GM12878 (cell line): ENCODE results near the gene RAB30. TPM values are rescaled to one million over a fixed set of nuclear protein-coding genes. Genes with fewer than 3 reads are reported as not detected.

Source experiments
- BACH1 ChIP-seq: fragments of 450-650 bp; IDR thresholded peaks from 2 replicates; pipeline ENCODE4 v1.6.1; 2017; ENCODE audit warnings: mild to moderate bottlenecking, borderline replicate concordance
- BRCA1 ChIP-seq: IDR thresholded peaks from 2 replicates; pipeline ENCODE4 v1.6.1; 2011; ENCODE audit warnings: low read depth, low read length, improper control_type of control experiment
- EED ChIP-seq: sonication (generic); IDR thresholded peaks from 2 replicates; pipeline ENCODE4 v1.6.1; 2016; ENCODE audit warnings: antibody characterized with exemption, low read depth
- FOXM1 ChIP-seq: IDR thresholded peaks from 2 replicates; pipeline ENCODE4 v1.6.1; 2012; ENCODE audit warnings: low read depth, mild to moderate bottlenecking, inconsistent platforms, low read length, moderate library complexity
- HCFC1 ChIP-seq: fragments of 150-350 bp; IDR thresholded peaks from 2 replicates; pipeline ENCODE4 v1.6.1; 2014; ENCODE audit warnings: low read length
- HDGF ChIP-seq: fragments of 450-650 bp; IDR thresholded peaks from 2 replicates; pipeline ENCODE4 v1.6.1; 2016; ENCODE audit warnings: antibody characterized with exemption
- JUNB ChIP-seq: IDR thresholded peaks from 2 replicates; pipeline ENCODE4 v1.6.1; 2016; ENCODE audit warnings: antibody characterized with exemption, mild to moderate bottlenecking
- KAT2A ChIP-seq: conservative IDR thresholded peaks from 2 replicates; pipeline ENCODE4 v1.6.1; 2011; ENCODE audit warnings: low read depth, low read length; ENCODE audit not compliant: control insufficient read depth
- NR2C2 ChIP-seq: IDR thresholded peaks from 2 replicates; pipeline ENCODE4 v1.6.1; 2011; ENCODE audit warnings: borderline replicate concordance, low read depth; ENCODE audit not compliant: control insufficient read depth, insufficient read length
- RAD51 ChIP-seq: fragments of 450-650 bp; IDR thresholded peaks from 2 replicates; pipeline ENCODE4 v1.6.1; 2016; ENCODE audit warnings: moderate library complexity, mild to moderate bottlenecking, inconsistent platforms
- RELA ChIP-seq: fragments of 450-650 bp; IDR thresholded peaks from 2 replicates; pipeline ENCODE4 v1.8.0; 2014; ENCODE audit warnings: borderline replicate concordance; ENCODE audit not compliant: partially characterized antibody
- SPI1 ChIP-seq: IDR thresholded peaks from 2 replicates; pipeline ENCODE4 v1.6.1; 2011; ENCODE audit warnings: low read depth, mild to moderate bottlenecking, low read length, moderate library complexity, borderline replicate concordance; ENCODE audit not compliant: insufficient read depth
- SREBF1 ChIP-seq: IDR thresholded peaks from 2 replicates; pipeline ENCODE4 v1.6.1; 2012; ENCODE audit warnings: mild to moderate bottlenecking, low read length
- TBL1XR1 ChIP-seq: IDR thresholded peaks from 2 replicates; pipeline ENCODE4 v1.6.1; 2012; ENCODE audit warnings: low read depth, low read length, improper control_type of control experiment
- TCF7 ChIP-seq: IDR thresholded peaks from 2 replicates; pipeline ENCODE4 v1.6.1; 2014; ENCODE audit warnings: antibody characterized with exemption, borderline replicate concordance
- YBX1 ChIP-seq: fragments of 450-650 bp; IDR thresholded peaks from 2 replicates; pipeline ENCODE4 v1.6.1; 2016; ENCODE audit warnings: antibody characterized with exemption
- YY1 ChIP-seq: IDR thresholded peaks from 2 replicates; pipeline ENCODE4 v1.6.1; 2011; ENCODE audit warnings: low read depth, mild to moderate bottlenecking, low read length
- ZNF207 ChIP-seq: fragments of 450-650 bp; IDR thresholded peaks from 2 replicates; pipeline ENCODE4 v1.6.1; 2014; ENCODE audit warnings: antibody characterized with exemption, mild to moderate bottlenecking, borderline replicate concordance
- ZNF217 ChIP-seq: fragments of 450-650 bp; IDR thresholded peaks from 2 replicates; pipeline ENCODE4 v1.6.1; 2017; ENCODE audit warnings: antibody characterized with exemption, mild to moderate bottlenecking
- ZNF274 ChIP-seq: IDR thresholded peaks from one replicate; pipeline ENCODE4 v1.8.0; 2011; ENCODE audit not compliant: insufficient read length, insufficient read depth
- ZSCAN29 ChIP-seq: fragments of 450-650 bp; IDR thresholded peaks from 2 replicates; pipeline ENCODE4 v1.6.1; 2017; ENCODE audit warnings: mild to moderate bottlenecking, moderate library complexity
- polyA plus RNA-seq, 11 experiments: library from polyadenylated mRNA; depleted of rRNA in 4 of 11; unstranded in 6 of 11; stranded (reverse) in 5 of 11; fragments of >200 nt; fragmentation: Nextera tagmentation in 4 of 11; fragmentation: Illumina TruSeq in 1 of 11; extraction: Ambion mirVana in 4 of 11; extraction: Trizol in 1 of 11; gene quantifications; 1 replicate in 1 of 11; 2 replicates in 10 of 11; pipeline versions ENCODE4 v1.2.1 to v1.2.3, GENCODE V29; 2011 to 2016; ENCODE audit warnings: inconsistent platforms in 2 of 11, missing spikeins in 2 of 11, low read depth in 1 of 11
- total RNA-seq, 4 experiments: library from RNA; depleted of rRNA in 3 of 4; stranded (reverse); fragments of >200 nt in 3 of 4; fragmentation: Illumina TruSeq in 1 of 4; extraction: Trizol in 1 of 4; gene quantifications; 2 replicates each; pipeline versions ENCODE4 v1.2.1 to v1.2.3, GENCODE V29; 2013 to 2021
- TF ChIP-seq, protein P1 (sequence below): IDR thresholded peaks from 2 replicates; pipeline ENCODE4 v1.6.1; 2011; ENCODE audit warnings: low read depth, mild to moderate bottlenecking, low read length, moderate library complexity, borderline replicate concordance; ENCODE audit errors: extremely low read depth
- TF ChIP-seq, protein P2 (sequence below): fragments of 450-650 bp; IDR thresholded peaks from 2 replicates; pipeline ENCODE4 v1.6.1; 2017; ENCODE audit warnings: antibody characterized with exemption, mild to moderate bottlenecking, moderate library complexity
- TF ChIP-seq, protein P3 (sequence below): IDR thresholded peaks from 2 replicates; pipeline ENCODE4 v1.6.1; 2011; ENCODE audit warnings: borderline replicate concordance, low read depth, mild to moderate bottlenecking, moderate library complexity, mixed read lengths, low read length; ENCODE audit not compliant: insufficient read depth; ENCODE audit errors: extremely low read length
- TF ChIP-seq, protein P4 (sequence below): fragments of 450-650 bp; formaldehyde crosslinking; IDR thresholded peaks from 2 replicates; pipeline ENCODE4 v1.4.0; 2022; ENCODE audit warnings: mild to moderate bottlenecking, moderate library complexity

Gene RAB30
- total and polyA plus RNA-seq, 10 of the 15 experiments (the other 5 are each of a cell fraction or from before 2014, with no cell fraction given), result 9.8 to 26.7 (median 19.2) TPM

DNA sequence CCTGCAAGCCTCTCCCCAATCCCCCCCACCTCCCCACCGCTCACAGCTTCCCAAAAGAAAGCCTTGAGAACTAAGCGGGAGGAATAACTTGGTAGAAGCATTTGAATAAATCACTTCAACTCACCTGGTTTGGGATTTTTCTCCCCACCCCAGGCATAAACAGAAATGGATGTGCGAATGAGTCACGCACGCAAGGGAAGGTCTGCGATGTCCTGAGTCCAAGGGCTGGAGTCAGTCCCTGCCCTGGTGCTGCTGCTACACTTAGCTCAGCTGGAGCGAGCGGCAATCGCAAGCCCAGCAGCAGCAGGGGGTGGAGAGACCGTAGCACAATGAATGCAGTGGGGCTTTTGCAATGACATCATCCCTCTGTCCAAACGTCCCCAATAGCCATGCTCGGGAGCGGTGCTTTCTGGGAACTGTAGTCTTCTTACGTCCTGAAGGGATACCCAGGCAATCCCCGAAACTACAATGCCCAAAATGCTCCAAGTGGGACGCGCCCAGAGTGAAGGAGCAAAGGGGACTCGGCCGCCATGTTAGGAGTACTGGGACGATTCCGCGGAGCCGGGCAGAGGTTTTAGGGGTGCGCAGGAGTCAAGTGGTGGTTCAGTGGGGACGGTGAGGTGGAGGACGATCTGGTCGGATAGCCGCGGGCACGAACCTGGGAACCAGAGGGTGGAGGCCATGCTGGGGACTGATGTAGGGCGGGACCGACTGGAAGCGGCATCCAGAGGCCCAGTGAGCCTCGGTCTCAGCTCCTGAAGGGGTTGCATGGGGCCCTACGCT, at the start of gene RAB30 (continued):
- TF ChIP-seq SREBF1 (peak; percentile 76), BACH1 (0 out of 2 replicates have a peak, but pooled peaks have one; percentile 30), ZNF217 (no peak), TCF7 (no peak), RAD51 (no peak), KAT2A (no peak), TBL1XR1 (0 out of 2 replicates have a peak, but pooled peaks have one; percentile 28), YY1 (peak; percentile 97), RELA (peak; percentile 75), ZSCAN29 (0 out of 2 replicates have a peak, but pooled peaks have one; percentile 66), YBX1 (no peak), BRCA1 (no peak), SPI1 (no peak), FOXM1 (no peak), ZNF274 (no peak), EED (peak; percentile 67), JUNB (peak; percentile 56; the same call in 1 of the 2 replicates), HDGF (peak; percentile 95; the same call in 1 of the 2 replicates), ZNF207 (0 out of 2 replicates have a peak, but pooled peaks have one; percentile 79), HCFC1 (peak; percentile 97), NR2C2 (no peak)
- TF ChIP-seq, protein P1, sequence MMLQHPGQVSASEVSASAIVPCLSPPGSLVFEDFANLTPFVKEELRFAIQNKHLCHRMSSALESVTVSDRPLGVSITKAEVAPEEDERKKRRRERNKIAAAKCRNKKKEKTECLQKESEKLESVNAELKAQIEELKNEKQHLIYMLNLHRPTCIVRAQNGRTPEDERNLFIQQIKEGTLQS, result no peak
- TF ChIP-seq, protein P2, sequence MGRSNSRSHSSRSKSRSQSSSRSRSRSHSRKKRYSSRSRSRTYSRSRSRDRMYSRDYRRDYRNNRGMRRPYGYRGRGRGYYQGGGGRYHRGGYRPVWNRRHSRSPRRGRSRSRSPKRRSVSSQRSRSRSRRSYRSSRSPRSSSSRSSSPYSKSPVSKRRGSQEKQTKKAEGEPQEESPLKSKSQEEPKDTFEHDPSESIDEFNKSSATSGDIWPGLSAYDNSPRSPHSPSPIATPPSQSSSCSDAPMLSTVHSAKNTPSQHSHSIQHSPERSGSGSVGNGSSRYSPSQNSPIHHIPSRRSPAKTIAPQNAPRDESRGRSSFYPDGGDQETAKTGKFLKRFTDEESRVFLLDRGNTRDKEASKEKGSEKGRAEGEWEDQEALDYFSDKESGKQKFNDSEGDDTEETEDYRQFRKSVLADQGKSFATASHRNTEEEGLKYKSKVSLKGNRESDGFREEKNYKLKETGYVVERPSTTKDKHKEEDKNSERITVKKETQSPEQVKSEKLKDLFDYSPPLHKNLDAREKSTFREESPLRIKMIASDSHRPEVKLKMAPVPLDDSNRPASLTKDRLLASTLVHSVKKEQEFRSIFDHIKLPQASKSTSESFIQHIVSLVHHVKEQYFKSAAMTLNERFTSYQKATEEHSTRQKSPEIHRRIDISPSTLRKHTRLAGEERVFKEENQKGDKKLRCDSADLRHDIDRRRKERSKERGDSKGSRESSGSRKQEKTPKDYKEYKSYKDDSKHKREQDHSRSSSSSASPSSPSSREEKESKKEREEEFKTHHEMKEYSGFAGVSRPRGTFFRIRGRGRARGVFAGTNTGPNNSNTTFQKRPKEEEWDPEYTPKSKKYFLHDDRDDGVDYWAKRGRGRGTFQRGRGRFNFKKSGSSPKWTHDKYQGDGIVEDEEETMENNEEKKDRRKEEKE, result no peak
- TF ChIP-seq, protein P3, sequence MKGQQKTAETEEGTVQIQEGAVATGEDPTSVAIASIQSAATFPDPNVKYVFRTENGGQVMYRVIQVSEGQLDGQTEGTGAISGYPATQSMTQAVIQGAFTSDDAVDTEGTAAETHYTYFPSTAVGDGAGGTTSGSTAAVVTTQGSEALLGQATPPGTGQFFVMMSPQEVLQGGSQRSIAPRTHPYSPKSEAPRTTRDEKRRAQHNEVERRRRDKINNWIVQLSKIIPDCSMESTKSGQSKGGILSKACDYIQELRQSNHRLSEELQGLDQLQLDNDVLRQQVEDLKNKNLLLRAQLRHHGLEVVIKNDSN, result no peak
- TF ChIP-seq, protein P4, sequence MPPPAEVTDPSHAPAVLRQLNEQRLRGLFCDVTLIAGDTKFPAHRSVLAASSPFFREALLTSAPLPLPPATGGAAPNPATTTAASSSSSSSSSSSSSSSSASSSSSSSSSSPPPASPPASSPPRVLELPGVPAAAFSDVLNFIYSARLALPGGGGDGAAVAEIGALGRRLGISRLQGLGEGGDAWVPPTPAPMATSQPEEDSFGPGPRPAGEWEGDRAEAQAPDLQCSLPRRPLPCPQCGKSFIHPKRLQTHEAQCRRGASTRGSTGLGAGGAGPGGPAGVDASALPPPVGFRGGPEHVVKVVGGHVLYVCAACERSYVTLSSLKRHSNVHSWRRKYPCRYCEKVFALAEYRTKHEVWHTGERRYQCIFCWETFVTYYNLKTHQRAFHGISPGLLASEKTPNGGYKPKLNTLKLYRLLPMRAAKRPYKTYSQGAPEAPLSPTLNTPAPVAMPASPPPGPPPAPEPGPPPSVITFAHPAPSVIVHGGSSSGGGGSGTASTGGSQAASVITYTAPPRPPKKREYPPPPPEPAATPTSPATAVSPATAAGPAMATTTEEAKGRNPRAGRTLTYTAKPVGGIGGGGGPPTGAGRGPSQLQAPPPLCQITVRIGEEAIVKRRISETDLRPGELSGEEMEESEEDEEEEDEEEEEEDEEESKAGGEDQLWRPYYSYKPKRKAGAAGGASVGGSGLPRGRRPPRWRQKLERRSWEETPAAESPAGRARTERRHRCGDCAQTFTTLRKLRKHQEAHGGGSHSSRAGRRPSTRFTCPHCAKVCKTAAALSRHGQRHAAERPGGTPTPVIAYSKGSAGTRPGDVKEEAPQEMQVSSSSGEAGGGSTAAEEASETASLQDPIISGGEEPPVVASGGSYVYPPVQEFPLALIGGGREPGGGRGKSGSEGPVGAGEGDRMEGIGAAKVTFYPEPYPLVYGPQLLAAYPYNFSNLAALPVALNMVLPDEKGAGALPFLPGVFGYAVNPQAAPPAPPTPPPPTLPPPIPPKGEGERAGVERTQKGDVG (CRISPR knock-in tag), result no peak
